Spleen (tissue), 7 donors: ENCODE measurements around the gene DLX2.

Source experiments
- CTCF ChIP-seq, 11 experiments: fragments of 200-600 bp in 7 of 11; fragments of 450-650 bp in 4 of 11; sonication (generic) in 4 of 11; IDR thresholded peaks in 8 of 11; conservative IDR thresholded peaks in 3 of 11; 1 replicate in 7 of 11; 2 replicates in 4 of 11; pipeline versions ENCODE4 v1.4.0 to v1.8.0; 2016 to 2021; ENCODE audit warnings: antibody characterized with exemption in 11 of 11, inconsistent platforms in 4 of 11, mild to moderate bottlenecking in 1 of 11
- POLR2AphosphoS5 ChIP-seq, 3 donors: sonication (generic); formaldehyde crosslinking; IDR thresholded peaks; one replicate each; pipeline ENCODE4 v1.5.1; 2017; ENCODE audit warnings: antibody characterized with exemption in 3 of 3
- donor health status: DM: no; HTN: no; CAD: no; lungs with moderate emphysema.
- donor health status: DM: no; HTN: no; CAD: no.
- donor health status: DM: no; HTN: no; CAD: no.

DNA sequence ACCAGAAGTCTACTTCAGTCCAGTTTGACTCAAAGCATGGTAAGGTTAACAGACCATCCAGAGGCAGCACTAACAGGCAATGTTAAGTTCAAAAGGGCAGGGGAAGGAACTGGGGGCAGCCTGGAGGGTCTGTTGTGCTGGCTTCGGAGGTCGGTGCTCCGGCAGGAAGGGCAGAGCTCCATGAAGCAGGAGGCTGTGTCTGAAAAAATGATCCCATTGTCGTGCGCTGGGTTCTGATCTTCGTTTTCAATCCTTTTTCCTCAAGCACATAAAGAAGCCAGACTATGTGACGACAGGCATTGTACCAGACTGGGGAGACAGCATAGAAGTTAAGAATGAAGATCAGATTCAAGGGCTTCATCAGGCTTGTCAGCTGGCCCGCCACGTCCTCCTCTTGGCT, 39.3 kb downstream of the DLX2 start:
- TF ChIP-seq CTCF (IDR thresholded peaks at IDR 0.05 in 8 of 11, conservative IDR thresholded peaks at IDR 0.05 in 3 of 11) (no peak), POLR2AphosphoS5 (IDR thresholded peaks at IDR 0.05) (no peak)
